ENCODE data around the gene RAB6D. TPM values are rescaled to one million over a fixed set of nuclear protein-coding genes. Genes with fewer than 3 reads are reported as not detected.
A peak's percentile ranks its signal among the peaks of the same experiment; 100 is the strongest.
"Not testable (repeated sequence)": the region's sequence is repeated elsewhere in the genome, so short reads cannot be mapped to it uniquely, and the experiment has no call there.

RAB6D gene
- total RNA-seq, 2 experiments from 2014 or later = not detected

DNA sequence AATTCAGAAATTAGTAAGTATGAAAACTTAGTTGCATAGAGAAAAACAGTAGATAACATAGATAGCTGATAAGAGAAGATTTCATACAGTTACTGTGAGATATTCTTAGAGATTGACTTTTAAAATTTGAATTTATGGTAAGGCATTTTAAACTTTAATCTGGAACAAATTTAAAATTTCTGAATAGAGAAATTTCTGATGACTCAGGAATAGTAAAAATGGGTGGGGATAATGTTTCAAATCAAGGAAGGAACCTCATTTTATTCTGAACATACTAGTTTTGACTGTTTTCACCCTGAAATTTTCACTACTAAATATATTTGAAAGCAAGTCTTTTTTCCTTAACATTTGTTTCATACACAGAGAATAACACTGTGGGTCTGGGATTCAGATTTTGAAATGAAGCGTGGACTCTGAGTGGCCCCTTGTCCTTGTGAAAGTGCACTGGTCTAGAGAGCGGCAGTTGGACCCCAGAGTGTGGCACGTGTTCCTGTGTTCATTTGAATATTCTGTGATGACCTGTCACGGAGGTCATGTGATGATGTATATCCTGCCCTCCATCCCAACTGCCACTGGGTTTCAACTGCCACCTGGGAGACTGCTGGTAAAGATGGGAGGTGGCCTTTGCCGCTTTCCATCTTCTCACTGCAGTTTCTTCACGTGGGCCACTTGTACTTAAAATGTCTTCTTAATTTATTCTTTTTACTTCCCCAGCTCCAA lies 38.5 kb upstream of the RAB6D start:
- TF ChIP-seq EZH2phosphoT487 (IDR thresholded peaks at IDR 0.05; ENCODE audit: borderline replicate concordance, low read depth, low read length) (no peak), CTCF (conservative IDR thresholded peaks at IDR 0.05; ENCODE audit: low read length) (no peak)
- no peaks in the 10 kb centered on the region for H3K9me2 ChIP-seq (ENCODE audit: insufficient read depth, low read length)

DNA sequence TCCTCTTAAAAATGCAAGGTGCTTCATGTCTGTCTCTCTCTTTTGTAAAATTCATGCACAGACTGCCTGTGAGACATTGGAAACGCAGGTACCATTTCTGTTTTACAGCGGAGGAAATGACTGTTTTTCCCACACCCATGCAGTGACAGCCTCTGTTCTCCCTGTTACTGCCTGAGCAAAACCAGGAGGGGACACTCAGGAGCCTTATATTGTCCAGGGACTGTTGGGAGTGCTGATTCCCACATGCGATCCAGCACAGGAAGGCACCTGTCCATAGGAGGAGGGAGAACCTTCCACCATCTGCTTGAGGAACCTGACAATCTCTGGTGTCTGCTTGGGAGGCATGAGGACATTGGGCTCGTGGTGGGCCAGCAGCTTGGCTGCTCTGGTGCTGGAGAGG lies 36.9 kb upstream of the RAB6D start:
- TF ChIP-seq EZH2phosphoT487 (IDR thresholded peaks at IDR 0.05; ENCODE audit: borderline replicate concordance, low read depth, low read length) (no peak), CTCF (conservative IDR thresholded peaks at IDR 0.05; ENCODE audit: low read length) (no peak)
- intact Hi-C loops (cut with micrococcal nuclease; ENCODE audit: unreplicated experiment) = no loop called here
- ChIA-PET CTCF (ENCODE audit: unreplicated experiment) (no interaction called here), POLR2A (no interaction called here)
- Histone ChIP-seq H3K36me3 (ENCODE audit: insufficient read depth, low read length) (no peaks in the 10 kb centered on the region), H2AFZ (ENCODE audit: low read length) (no peak overlapping the region), H3K4me1 (ENCODE audit: insufficient read depth, low read length, poor library complexity, severe bottlenecking) (peaks cover 6% of the 10 kb centered on the region), H4K20me1 (ENCODE audit: insufficient read depth, low read length) (no peaks in the 10 kb centered on the region), H3K4me2 (ENCODE audit: low read length) (no peak overlapping the region), H3K27ac (ENCODE audit: low read depth, low read length, poor library complexity, severe bottlenecking) (no peak overlapping the region), H3K79me2 (ENCODE audit: insufficient read depth, low read depth, low read length) (no peaks in the 10 kb centered on the region), H3K9me2 (ENCODE audit: insufficient read depth, low read length) (no peaks in the 10 kb centered on the region), H3K4me3 (ENCODE audit: low read depth, low read length, poor library complexity, severe bottlenecking) (no peak overlapping the region), H3K9me3 (ENCODE audit: low read length) (no peaks in the 10 kb centered on the region)
- DNase-seq (ENCODE audit: low spot score) = no peak
- no TSS peak for BruUV-seq (replicated peaks)

More for the DNA sequence above, 38.5 kb upstream of the RAB6D start:
- BruUV-seq (replicated peaks) = no TSS peak
- Histone ChIP-seq H4K20me1 (ENCODE audit: insufficient read depth, low read length) (no peaks in the 10 kb centered on the region), H3K27ac (ENCODE audit: low read depth, low read length, poor library complexity, severe bottlenecking) (no peak overlapping the region), H2AFZ (ENCODE audit: low read length) (peak overlapping the region; percentile 38; the same call in 1 of the 2 replicates), H3K4me3 (ENCODE audit: low read depth, low read length, poor library complexity, severe bottlenecking) (no peak overlapping the region), H3K4me2 (ENCODE audit: low read length) (no peak overlapping the region), H3K79me2 (ENCODE audit: insufficient read depth, low read depth, low read length) (no peaks in the 10 kb centered on the region), H3K9me3 (ENCODE audit: low read length) (no peaks in the 10 kb centered on the region), H3K36me3 (ENCODE audit: insufficient read depth, low read length) (no peaks in the 10 kb centered on the region), H3K4me1 (ENCODE audit: insufficient read depth, low read length, poor library complexity, severe bottlenecking) (peaks cover 6% of the 10 kb centered on the region)
- ChIA-PET CTCF (ENCODE audit: unreplicated experiment) (no interaction called here), POLR2A (interaction anchor here (0.7 kb wide), 1 partner anchor 1701 kb away, joined by 3 read pairs; no protein-coding TSS in a partner anchor)
- intact Hi-C loops (cut with micrococcal nuclease; ENCODE audit: unreplicated experiment) = no loop called here
- peak; percentile 10 for DNase-seq (ENCODE audit: low spot score)

GRCh38 chr2:131400441-131400840 lies 36.5 kb upstream of the RAB6D start:
- H3K4me3 ChIP-seq (ENCODE audit: low read depth, low read length, poor library complexity, severe bottlenecking); H3K4me1 ChIP-seq (ENCODE audit: insufficient read depth, low read length, poor library complexity, severe bottlenecking); H2AFZ ChIP-seq (ENCODE audit: low read length); H4K20me1 ChIP-seq (ENCODE audit: insufficient read depth, low read length); intact Hi-C loops (cut with micrococcal nuclease; ENCODE audit: unreplicated experiment); CTCF ChIA-PET (ENCODE audit: unreplicated experiment); H3K27ac ChIP-seq (ENCODE audit: low read depth, low read length, poor library complexity, severe bottlenecking); H3K79me2 ChIP-seq (ENCODE audit: insufficient read depth, low read depth, low read length); H3K9me2 ChIP-seq (ENCODE audit: insufficient read depth, low read length); H3K9me3 ChIP-seq (ENCODE audit: low read length); POLR2A ChIA-PET; BruUV-seq (replicated peaks); H3K4me2 ChIP-seq (ENCODE audit: low read length); H3K36me3 ChIP-seq (ENCODE audit: insufficient read depth, low read length); DNase-seq (ENCODE audit: low spot score): not testable (repeated sequence)

DNA sequence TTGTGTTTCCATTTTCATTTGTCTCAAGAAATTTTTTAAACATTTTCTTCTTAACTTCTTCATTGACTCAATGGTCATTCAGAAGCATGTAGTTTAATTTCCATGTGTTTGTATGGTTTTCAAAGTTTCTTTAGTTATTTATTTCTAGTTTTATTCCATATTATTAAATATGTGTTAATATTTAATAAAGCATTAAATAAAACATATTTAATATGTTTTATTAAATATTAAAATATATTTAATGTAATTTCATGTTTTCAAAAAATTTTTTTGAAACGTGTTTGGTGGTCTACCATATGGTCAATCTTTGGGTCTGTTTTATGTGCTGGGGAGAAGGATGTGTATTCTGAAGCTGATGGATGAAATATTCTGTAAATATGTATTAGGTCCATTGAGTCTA lies 32.2 kb upstream of the RAB6D start:
- H3K9me3 ChIP-seq (ENCODE audit: low read length); H3K79me2 ChIP-seq (ENCODE audit: insufficient read depth, low read depth, low read length); H3K27ac ChIP-seq (ENCODE audit: low read depth, low read length, poor library complexity, severe bottlenecking); H2AFZ ChIP-seq (ENCODE audit: low read length); BruUV-seq (replicated peaks); DNase-seq (ENCODE audit: low spot score); H3K4me1 ChIP-seq (ENCODE audit: insufficient read depth, low read length, poor library complexity, severe bottlenecking); H3K4me3 ChIP-seq (ENCODE audit: low read depth, low read length, poor library complexity, severe bottlenecking); POLR2A ChIA-PET; H3K36me3 ChIP-seq (ENCODE audit: insufficient read depth, low read length); H4K20me1 ChIP-seq (ENCODE audit: insufficient read depth, low read length); CTCF ChIA-PET (ENCODE audit: unreplicated experiment); intact Hi-C loops (cut with micrococcal nuclease; ENCODE audit: unreplicated experiment); H3K4me2 ChIP-seq (ENCODE audit: low read length); H3K9me2 ChIP-seq (ENCODE audit: insufficient read depth, low read length): not testable (repeated sequence)

DNA sequence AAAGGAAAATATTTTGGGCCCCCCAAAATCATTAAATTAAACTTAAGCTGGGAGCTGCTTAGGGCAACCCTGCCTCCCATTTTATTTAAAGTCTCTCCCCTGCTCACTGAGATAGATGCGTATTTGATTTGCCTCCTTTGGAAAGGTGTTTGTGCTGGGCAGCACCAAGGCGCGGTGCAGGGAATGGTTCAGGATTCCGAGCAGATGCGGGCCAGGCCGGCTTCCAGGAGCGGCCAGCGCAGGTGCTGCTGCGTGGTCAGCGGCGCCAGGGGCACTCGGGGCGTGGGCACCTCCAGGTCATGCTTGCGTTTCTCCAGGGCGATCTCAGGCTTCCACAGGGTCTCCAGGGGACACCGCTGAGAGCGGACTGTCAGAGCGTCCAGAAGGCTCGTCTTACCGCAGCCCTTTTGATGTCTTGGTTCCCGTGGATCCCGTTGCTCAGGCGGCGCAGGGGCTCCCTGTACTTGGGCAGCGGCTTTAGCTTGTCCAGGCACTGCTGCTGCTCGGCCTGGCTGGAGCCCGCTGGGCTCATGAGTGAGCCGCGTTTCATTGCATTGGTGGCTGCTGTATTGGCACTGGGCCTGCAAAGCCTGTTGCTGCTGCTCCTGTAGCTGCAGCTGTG lies 31.2 kb upstream of the RAB6D start:
- H3K4me1 ChIP-seq (ENCODE audit: insufficient read depth, low read length, poor library complexity, severe bottlenecking); H3K9me2 ChIP-seq (ENCODE audit: insufficient read depth, low read length); H3K9me3 ChIP-seq (ENCODE audit: low read length); H3K36me3 ChIP-seq (ENCODE audit: insufficient read depth, low read length); H3K4me3 ChIP-seq (ENCODE audit: low read depth, low read length, poor library complexity, severe bottlenecking); CTCF ChIA-PET (ENCODE audit: unreplicated experiment); H2AFZ ChIP-seq (ENCODE audit: low read length); intact Hi-C loops (cut with micrococcal nuclease; ENCODE audit: unreplicated experiment); DNase-seq (ENCODE audit: low spot score); H4K20me1 ChIP-seq (ENCODE audit: insufficient read depth, low read length); H3K4me2 ChIP-seq (ENCODE audit: low read length); BruUV-seq (replicated peaks); H3K79me2 ChIP-seq (ENCODE audit: insufficient read depth, low read depth, low read length); POLR2A ChIA-PET; H3K27ac ChIP-seq (ENCODE audit: low read depth, low read length, poor library complexity, severe bottlenecking): not testable (repeated sequence)

Measured in OCI-LY7 (cell line).